Activated CD8-positive, alpha-beta memory T cell treated with anti-CD3 and anti-CD28 coated beads for 48 hours (primary cell): ENCODE data around the gene ZFAND2B.

Experiments
- DNase-seq, 3 experiments: peaks; one replicate each; pipeline ENCODE4 v3.0.0-alpha.2; 2020; ENCODE audit warnings: low read depth in 2 of 3, low spot score in 2 of 3

Gene ZFAND2B

GRCh38 chr2:219206328-219207133 is at the start of gene ZFAND2B:
Gene ZFAND2B (plus strand): TSS chr2:219206782. CDS start chr2:219206988, 206 bp downstream.
- DNase-seq = peak; percentile 87 to 90 (median 88)

GRCh38 chr2:219157396-219157795 is 49.2 kb upstream of the ZFAND2B start:
- DNase-seq = no peak

- DNase-seq = no peak
Measured at GRCh38 chr2:219158025-219158424, 48.6 kb upstream of the ZFAND2B start.

GRCh38 chr2:219158586-219158985 is 48.0 kb upstream of the ZFAND2B start:
- no peak for DNase-seq

GRCh38 chr2:219159771-219160185 is 46.8 kb upstream of the ZFAND2B start:
- no peak for DNase-seq

- peak; percentile 85 to 98 (median 89) for DNase-seq
Measured at GRCh38 chr2:219160186-219161017, 46.2 kb upstream of the ZFAND2B start, which contains the start of gene NHEJ1. Gene NHEJ1 (minus strand): TSS chr2:219160815. CDS start chr2:219158362, 2,453 bp downstream.

- DNase-seq = no peak
Measured at GRCh38 chr2:219161097-219161496, 45.5 kb upstream of the ZFAND2B start.

- DNase-seq = no peak
Measured at GRCh38 chr2:219163156-219163555, 43.4 kb upstream of the ZFAND2B start.

GRCh38 chr2:219165058-219165911 is 41.3 kb upstream of the ZFAND2B start:
- DNase-seq = no peak

- no peak for DNase-seq
Measured at GRCh38 chr2:219167997-219168396, 38.6 kb upstream of the ZFAND2B start.

- DNase-seq = no peak
Measured at GRCh38 chr2:219168526-219168925, 38.1 kb upstream of the ZFAND2B start.

- DNase-seq = no peak
Measured at GRCh38 chr2:219168932-219169331, 37.6 kb upstream of the ZFAND2B start.

- no peak for DNase-seq
Measured at GRCh38 chr2:219169930-219170654, 36.5 kb upstream of the ZFAND2B start, which contains the start of gene SLC23A3. Gene SLC23A3 (minus strand): TSS chr2:219170029. CDS start chr2:219169984, 45 bp downstream.

GRCh38 chr2:219171231-219171651 is 35.3 kb upstream of the ZFAND2B start:
- DNase-seq = no peak

GRCh38 chr2:219172231-219173154 is 34.1 kb upstream of the ZFAND2B start:
- DNase-seq = no peak

GRCh38 chr2:219173176-219173575 is 33.4 kb upstream of the ZFAND2B start:
- no peak for DNase-seq

GRCh38 chr2:219174146-219174545 is 32.4 kb upstream of the ZFAND2B start:
- DNase-seq = no peak

GRCh38 chr2:219174801-219175200 is 31.8 kb upstream of the ZFAND2B start:
- DNase-seq = no peak

- no peak for DNase-seq
Measured at GRCh38 chr2:219175486-219175885, 31.1 kb upstream of the ZFAND2B start.
